Mucosa of gallbladder (tissue), 1 donor: ENCODE measurements around the gene AP3D1. TPM values are rescaled to one million over a fixed set of nuclear protein-coding genes. Genes with fewer than 3 reads are reported as not detected.
"Not testable (repeated sequence)": the region's sequence is repeated elsewhere in the genome, so short reads cannot be mapped to it uniquely, and the experiment has no call there.

Experiments used
- DNase-seq: peaks from one replicate; pipeline ENCODE4 v3.0.0-alpha.2; 2020; ENCODE audit warnings: low spot score
- total RNA-seq: library from RNA; stranded (reverse); gene quantifications from one replicate; pipeline ENCODE4 v1.2.1, GENCODE V29; 2021
- donor health status: DM: no; HTN: no; CAD: no.

The AP3D1 gene
- total RNA-seq, 1 donor from 2014 or later: 125 TPM

GRCh38 chr19:2150794-2151338, 500 bp downstream of the AP3D1 start:
- DNase-seq: no peak

- no peak for DNase-seq
These were observed 1.2 kb downstream of the AP3D1 start for GRCh38 chr19:2149980-2150793.

- no peak for DNase-seq
These were observed 2.8 kb downstream of the AP3D1 start for GRCh38 chr19:2148482-2149135.

- no peak for DNase-seq
These were observed 5.5 kb downstream of the AP3D1 start for GRCh38 chr19:2145831-2146241.

GRCh38 chr19:2144190-2144589, 7.2 kb downstream of the AP3D1 start:
- DNase-seq: no peak

- no peak for DNase-seq
These were observed 9.1 kb downstream of the AP3D1 start for GRCh38 chr19:2142173-2142829.

- no peak for DNase-seq
These were observed 11.2 kb downstream of the AP3D1 start for GRCh38 chr19:2140138-2140569.

GRCh38 chr19:2139385-2140137, 11.8 kb downstream of the AP3D1 start:
- no peak for DNase-seq

GRCh38 chr19:2138061-2138728, 13.2 kb downstream of the AP3D1 start:
- DNase-seq: no peak

- DNase-seq: no peak
These were observed 14.6 kb downstream of the AP3D1 start for GRCh38 chr19:2136796-2137195.

GRCh38 chr19:2135474-2136402, 15.6 kb downstream of the AP3D1 start:
- no peak for DNase-seq

- no peak for DNase-seq
These were observed 18.5 kb downstream of the AP3D1 start for GRCh38 chr19:2132731-2133490.

GRCh38 chr19:2132191-2132590, 19.2 kb downstream of the AP3D1 start:
- no peak for DNase-seq

- not testable (repeated sequence) for DNase-seq
These were observed 20.1 kb downstream of the AP3D1 start for GRCh38 chr19:2131012-2131975.

GRCh38 chr19:2129892-2130770, 21.2 kb downstream of the AP3D1 start:
- DNase-seq: no peak

- no peak for DNase-seq
These were observed 21.9 kb downstream of the AP3D1 start for GRCh38 chr19:2129486-2129885.

GRCh38 chr19:2129022-2129421, 22.3 kb downstream of the AP3D1 start:
- no peak for DNase-seq
